HG03575 (cell line): ENCODE results near the gene GAL3ST1.
"Not testable (repeated sequence)": the region's sequence is repeated elsewhere in the genome, so short reads cannot be mapped to it uniquely, and the experiment has no call there.

Experiments used
- ATAC-seq: cut with Tn5 transposase; IDR thresholded peaks from one replicate; pipeline ENCODE4 v1.9.1; 2021; ENCODE audit not compliant: unreplicated experiment, insufficient number of reproducible peaks, low FRiP score; ENCODE audit errors: extremely low read depth

Gene GAL3ST1

GRCh38 chr22:30574095-30574981 lies at the start of gene GAL3ST1:
Gene GAL3ST1, minus strand, starts transcription at chr22:30574665. Its CDS starts 17,273 bp downstream, at chr22:30557392.
- ATAC-seq: no peak

- ATAC-seq: not testable (repeated sequence)
Measured at GRCh38 chr22:30619909-30620308, 45.4 kb upstream of the GAL3ST1 start.

GRCh38 chr22:30617819-30618218 lies 43.4 kb upstream of the GAL3ST1 start:
- no peak for ATAC-seq

GRCh38 chr22:30615543-30615954 lies 41.1 kb upstream of the GAL3ST1 start:
- no peak for ATAC-seq

- ATAC-seq: no peak
Measured at GRCh38 chr22:30614879-30615278, 40.4 kb upstream of the GAL3ST1 start.

GRCh38 chr22:30614268-30614667 lies 39.8 kb upstream of the GAL3ST1 start:
- ATAC-seq: no peak

GRCh38 chr22:30612789-30613188 lies 38.3 kb upstream of the GAL3ST1 start:
- ATAC-seq: no peak

- ATAC-seq: no peak
Measured at GRCh38 chr22:30611197-30611596, 36.7 kb upstream of the GAL3ST1 start.

GRCh38 chr22:30610299-30610698 lies 35.8 kb upstream of the GAL3ST1 start:
- ATAC-seq: no peak

GRCh38 chr22:30609260-30610185 lies 35.1 kb upstream of the GAL3ST1 start:
- ATAC-seq: no peak

- ATAC-seq: no peak
Measured at GRCh38 chr22:30607939-30608338, 33.5 kb upstream of the GAL3ST1 start.

GRCh38 chr22:30607300-30607930 lies 33.0 kb upstream of the GAL3ST1 start:
- ATAC-seq: no peak

GRCh38 chr22:30606455-30607299 lies 32.2 kb upstream of the GAL3ST1 start, which contains the start of gene TCN2:
Gene TCN2, plus strand, starts transcription at chr22:30607174. Its CDS starts 158 bp downstream, at chr22:30607332.
- ATAC-seq: no peak

GRCh38 chr22:30605449-30606110 lies 31.1 kb upstream of the GAL3ST1 start:
- ATAC-seq: no peak

GRCh38 chr22:30604723-30605122 lies 30.3 kb upstream of the GAL3ST1 start:
- no peak for ATAC-seq

GRCh38 chr22:30603801-30604200 lies 29.3 kb upstream of the GAL3ST1 start:
- ATAC-seq: no peak

GRCh38 chr22:30602049-30602448 lies 27.6 kb upstream of the GAL3ST1 start:
- ATAC-seq: no peak

GRCh38 chr22:30601464-30601863 lies 27.0 kb upstream of the GAL3ST1 start:
- no peak for ATAC-seq
